ENCODE data around the gene TRABD.

DNA sequence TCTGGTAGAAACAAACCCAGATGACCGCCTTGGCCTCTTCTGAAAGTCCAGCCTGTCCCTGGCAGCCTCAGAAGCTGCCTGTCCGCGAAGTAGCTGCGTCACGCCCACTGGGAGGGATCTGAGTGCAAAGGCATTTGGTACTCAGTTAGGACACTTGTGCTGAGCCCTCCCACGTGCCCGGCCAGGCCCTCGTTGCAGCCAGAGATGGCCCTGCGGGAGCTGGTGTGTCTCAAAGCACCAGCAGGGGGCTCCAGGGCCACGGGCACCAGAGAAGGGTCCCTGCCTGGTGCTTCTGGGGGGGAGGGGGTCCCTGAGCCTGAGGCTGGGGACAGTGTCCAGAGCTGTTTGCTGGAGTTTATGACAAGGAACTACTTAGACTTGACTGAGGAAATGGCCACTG is 20.9 kb downstream of the TRABD start:
- TF ChIP-seq, protein P1, sequence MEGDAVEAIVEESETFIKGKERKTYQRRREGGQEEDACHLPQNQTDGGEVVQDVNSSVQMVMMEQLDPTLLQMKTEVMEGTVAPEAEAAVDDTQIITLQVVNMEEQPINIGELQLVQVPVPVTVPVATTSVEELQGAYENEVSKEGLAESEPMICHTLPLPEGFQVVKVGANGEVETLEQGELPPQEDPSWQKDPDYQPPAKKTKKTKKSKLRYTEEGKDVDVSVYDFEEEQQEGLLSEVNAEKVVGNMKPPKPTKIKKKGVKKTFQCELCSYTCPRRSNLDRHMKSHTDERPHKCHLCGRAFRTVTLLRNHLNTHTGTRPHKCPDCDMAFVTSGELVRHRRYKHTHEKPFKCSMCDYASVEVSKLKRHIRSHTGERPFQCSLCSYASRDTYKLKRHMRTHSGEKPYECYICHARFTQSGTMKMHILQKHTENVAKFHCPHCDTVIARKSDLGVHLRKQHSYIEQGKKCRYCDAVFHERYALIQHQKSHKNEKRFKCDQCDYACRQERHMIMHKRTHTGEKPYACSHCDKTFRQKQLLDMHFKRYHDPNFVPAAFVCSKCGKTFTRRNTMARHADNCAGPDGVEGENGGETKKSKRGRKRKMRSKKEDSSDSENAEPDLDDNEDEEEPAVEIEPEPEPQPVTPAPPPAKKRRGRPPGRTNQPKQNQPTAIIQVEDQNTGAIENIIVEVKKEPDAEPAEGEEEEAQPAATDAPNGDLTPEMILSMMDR (IDR thresholded peaks at IDR 0.05; ENCODE audit: poor library complexity, severe bottlenecking), result no peak
- TF ChIP-seq RAD21 (conservative IDR thresholded peaks at IDR 0.05) (no peak), SMC3 (conservative IDR thresholded peaks at IDR 0.05; ENCODE audit: poor library complexity) (no peak)
- TF ChIP-seq, protein P2, sequence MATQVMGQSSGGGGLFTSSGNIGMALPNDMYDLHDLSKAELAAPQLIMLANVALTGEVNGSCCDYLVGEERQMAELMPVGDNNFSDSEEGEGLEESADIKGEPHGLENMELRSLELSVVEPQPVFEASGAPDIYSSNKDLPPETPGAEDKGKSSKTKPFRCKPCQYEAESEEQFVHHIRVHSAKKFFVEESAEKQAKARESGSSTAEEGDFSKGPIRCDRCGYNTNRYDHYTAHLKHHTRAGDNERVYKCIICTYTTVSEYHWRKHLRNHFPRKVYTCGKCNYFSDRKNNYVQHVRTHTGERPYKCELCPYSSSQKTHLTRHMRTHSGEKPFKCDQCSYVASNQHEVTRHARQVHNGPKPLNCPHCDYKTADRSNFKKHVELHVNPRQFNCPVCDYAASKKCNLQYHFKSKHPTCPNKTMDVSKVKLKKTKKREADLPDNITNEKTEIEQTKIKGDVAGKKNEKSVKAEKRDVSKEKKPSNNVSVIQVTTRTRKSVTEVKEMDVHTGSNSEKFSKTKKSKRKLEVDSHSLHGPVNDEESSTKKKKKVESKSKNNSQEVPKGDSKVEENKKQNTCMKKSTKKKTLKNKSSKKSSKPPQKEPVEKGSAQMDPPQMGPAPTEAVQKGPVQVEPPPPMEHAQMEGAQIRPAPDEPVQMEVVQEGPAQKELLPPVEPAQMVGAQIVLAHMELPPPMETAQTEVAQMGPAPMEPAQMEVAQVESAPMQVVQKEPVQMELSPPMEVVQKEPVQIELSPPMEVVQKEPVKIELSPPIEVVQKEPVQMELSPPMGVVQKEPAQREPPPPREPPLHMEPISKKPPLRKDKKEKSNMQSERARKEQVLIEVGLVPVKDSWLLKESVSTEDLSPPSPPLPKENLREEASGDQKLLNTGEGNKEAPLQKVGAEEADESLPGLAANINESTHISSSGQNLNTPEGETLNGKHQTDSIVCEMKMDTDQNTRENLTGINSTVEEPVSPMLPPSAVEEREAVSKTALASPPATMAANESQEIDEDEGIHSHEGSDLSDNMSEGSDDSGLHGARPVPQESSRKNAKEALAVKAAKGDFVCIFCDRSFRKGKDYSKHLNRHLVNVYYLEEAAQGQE (IDR thresholded peaks at IDR 0.05; ENCODE audit: borderline replicate concordance), result no peak

All from neural cell (in vitro differentiated cells).